GM21576 (cell line): Measurements from ENCODE around the gene SHISAL1.
"Not testable (repeated sequence)": the region's sequence is repeated elsewhere in the genome, so short reads cannot be mapped to it uniquely, and the experiment has no call there.

Experiments used
- ATAC-seq: cut with Tn5 transposase; IDR thresholded peaks from one replicate; pipeline ENCODE4 v1.9.1; 2021; ENCODE audit warnings: mild to moderate bottlenecking, moderate library complexity; ENCODE audit not compliant: unreplicated experiment

The SHISAL1 gene

GRCh38 chr22:44244265-44244822 lies 68.4 kb downstream of the SHISAL1 start:
- ATAC-seq = no peak

DNA sequence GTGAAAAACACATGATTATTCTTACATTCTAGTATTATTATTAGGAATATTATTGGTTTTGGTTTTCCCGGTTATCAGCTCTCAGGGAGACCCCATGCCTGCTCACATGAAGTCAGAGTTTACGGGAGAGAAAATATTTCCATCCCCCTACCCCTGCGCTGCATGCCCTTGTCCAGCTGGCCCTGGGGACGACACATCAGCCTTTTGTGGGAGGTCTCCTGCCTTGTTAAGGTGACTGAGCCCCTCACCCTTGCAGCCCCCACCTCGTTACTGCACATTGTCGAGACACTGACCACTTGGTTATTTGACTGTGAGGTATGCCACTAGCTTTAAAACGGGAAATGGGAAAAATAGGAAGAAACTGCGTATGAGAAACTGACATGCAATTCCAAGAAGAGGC lies 69.0 kb downstream of the SHISAL1 start:
- no peak for ATAC-seq

DNA sequence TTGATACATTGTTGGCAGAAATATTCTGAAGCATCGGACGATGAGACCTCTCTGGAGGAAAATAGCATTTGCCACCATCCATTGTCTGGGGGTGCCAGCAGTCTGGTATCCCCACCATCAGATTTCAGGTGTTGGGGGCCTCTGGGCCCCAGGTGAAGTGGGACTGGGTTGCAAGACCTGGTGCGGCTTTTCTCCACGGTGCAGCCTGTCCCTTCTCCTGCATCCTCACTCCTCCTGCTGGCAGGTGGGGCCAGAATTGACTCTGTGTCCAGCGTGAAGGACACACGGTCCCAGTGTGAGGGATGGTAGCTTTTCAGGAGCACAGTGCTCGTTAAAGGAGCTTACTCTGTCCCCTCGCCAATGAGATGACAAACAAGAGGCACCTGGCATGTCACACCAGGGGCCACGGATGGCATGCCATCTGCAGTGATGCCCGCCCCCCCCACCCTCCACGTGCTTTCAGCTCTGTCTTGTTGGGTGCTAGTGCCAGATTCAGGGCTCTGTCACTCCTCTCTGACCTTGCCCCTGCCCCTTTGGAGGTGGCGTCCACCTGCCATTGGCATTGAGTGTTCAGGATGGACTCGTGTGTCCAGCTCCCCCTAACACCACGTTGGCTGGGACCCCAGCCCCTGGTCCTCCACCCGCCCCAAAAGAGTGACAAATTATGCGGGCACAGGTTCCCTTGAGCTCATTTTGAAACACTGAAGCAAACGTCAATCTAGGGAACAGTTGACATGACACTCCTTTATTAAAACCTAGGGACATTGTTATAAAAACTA lies 69.6 kb downstream of the SHISAL1 start:
- no peak for ATAC-seq

- ATAC-seq = not testable (repeated sequence)
Observed at GRCh38 chr22:44241121-44241520, 71.6 kb downstream of the SHISAL1 start.

DNA sequence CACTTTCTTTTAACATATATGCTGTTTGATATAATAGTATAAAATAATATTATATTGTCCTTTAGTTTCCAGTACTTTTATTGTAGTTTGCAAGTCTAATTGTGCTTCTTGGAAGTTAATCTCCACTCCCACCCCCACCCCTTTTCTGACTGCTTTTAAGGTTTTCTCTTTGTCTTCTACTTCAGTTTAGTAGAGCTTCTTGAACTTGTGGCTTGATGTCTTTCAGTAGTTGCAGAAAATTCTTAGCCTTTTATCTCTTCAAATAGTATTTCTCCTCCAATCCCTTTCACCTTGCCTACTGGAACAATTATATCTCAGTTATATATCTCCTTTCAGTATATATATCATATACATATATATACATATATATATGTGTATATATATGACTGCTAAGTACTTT lies 75.5 kb downstream of the SHISAL1 start:
- ATAC-seq = no peak

DNA sequence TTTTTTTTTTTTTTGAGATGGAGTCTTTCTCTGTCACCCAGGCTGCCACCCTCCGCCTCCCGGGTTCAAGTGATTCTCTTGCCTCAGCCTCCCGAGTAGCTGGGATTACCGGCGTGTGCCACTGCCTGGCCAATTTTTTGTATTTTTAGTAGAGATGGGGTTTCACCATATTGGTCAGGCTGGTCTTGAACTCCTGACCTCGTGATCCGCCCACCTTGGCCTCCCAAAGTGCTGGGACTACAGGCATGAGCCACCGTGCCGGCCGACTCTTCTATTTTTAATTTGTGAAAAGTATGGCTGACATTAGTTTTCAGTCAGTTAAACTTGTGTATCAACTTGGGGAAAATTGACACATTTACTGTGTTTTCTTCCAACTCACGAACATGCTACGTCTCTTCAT lies 78.4 kb downstream of the SHISAL1 start:
- ATAC-seq = not testable (repeated sequence)

DNA sequence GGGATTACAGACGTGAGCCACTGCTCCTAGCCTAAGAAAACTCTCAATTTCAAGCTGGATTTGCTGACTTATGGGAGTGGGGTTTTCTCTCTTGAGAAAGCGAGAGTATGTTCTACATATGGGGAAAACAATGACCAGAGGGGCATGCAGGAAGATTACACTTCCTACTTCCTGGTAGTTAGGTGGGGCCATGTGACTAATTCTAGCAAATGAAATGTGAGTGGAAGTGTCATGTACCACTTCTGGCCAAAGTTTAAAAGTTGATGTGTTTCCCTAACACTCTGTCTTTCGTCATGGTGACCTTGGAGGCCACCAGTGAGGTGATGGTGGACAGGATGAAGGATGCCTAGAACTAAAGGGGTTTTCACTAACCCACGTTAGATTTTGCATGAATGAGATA lies 81.5 kb downstream of the SHISAL1 start:
- ATAC-seq = no peak

- no peak for ATAC-seq
Observed at GRCh38 chr22:44229809-44230208, 82.9 kb downstream of the SHISAL1 start.

DNA sequence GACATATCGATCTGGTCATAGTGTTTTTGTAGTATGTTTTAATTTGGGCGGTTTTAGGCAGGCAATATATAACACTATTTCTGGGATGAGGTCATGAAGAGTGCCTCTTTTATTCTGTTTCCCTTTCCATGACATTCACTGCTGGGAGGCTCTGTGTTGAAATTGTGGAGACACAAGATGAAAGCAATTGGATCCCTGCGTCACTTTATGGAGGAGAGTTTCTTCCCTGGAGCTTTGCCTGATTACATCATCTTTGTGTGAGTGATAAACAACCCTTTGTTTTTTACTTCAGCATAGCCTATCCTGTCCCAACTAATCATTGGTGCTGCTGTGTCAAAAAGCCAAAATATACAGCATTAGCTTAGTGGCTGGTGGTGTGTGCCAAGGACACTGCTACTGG lies 83.4 kb downstream of the SHISAL1 start:
- ATAC-seq = no peak

GRCh38 chr22:44225812-44226211 lies 86.9 kb downstream of the SHISAL1 start:
- no peak for ATAC-seq

DNA sequence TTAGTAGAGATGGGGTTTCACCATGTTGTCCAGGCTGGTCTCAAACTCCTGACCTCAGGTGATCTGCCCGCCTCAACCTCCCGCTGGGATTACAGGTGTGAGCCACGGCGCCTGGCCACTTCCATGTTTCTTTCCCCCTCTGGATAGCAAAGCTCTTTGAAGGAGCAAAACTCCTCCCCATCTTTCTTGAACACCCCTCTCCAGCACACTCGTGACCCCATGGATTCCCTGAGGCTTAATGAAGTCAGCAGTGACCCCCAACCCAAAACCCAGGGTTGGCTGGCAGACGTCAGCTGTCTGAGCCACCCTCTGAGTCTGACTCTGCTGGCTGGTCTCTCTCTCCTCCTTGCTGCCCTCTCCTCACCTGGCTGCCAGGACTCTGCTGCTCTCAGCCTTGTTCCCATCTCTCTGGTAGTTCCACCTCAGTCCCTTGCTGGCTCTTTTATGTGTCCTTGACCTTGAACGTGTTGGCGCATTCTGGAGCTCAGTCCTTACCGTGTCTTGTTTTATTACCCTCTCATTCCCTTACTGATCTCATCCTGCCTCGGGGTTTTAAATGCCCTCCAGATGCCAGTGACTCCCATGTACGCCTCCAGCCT lies 87.6 kb downstream of the SHISAL1 start:
- ATAC-seq = no peak

DNA sequence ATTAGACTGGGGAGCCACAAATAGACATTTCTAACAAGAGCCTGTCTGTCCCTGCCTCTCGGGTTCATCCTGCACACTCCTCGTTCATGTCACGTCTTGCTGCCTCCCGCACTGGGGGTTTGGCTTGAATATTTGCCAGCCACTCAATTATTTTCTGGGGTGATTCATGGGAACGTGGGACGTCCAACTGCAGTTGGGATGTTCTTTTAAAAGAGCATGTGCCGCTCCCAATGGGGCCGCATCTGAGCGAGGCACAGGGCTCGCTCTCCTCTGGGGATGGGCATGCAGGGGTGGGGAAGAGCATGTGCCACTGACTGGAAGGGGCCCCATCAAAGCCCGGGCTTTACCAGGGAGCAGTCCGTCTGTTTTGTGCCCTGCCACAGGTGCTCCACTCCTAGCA lies 88.6 kb downstream of the SHISAL1 start:
- ATAC-seq = no peak

- ATAC-seq = no peak
Observed at GRCh38 chr22:44221710-44222475, 90.9 kb downstream of the SHISAL1 start.

DNA sequence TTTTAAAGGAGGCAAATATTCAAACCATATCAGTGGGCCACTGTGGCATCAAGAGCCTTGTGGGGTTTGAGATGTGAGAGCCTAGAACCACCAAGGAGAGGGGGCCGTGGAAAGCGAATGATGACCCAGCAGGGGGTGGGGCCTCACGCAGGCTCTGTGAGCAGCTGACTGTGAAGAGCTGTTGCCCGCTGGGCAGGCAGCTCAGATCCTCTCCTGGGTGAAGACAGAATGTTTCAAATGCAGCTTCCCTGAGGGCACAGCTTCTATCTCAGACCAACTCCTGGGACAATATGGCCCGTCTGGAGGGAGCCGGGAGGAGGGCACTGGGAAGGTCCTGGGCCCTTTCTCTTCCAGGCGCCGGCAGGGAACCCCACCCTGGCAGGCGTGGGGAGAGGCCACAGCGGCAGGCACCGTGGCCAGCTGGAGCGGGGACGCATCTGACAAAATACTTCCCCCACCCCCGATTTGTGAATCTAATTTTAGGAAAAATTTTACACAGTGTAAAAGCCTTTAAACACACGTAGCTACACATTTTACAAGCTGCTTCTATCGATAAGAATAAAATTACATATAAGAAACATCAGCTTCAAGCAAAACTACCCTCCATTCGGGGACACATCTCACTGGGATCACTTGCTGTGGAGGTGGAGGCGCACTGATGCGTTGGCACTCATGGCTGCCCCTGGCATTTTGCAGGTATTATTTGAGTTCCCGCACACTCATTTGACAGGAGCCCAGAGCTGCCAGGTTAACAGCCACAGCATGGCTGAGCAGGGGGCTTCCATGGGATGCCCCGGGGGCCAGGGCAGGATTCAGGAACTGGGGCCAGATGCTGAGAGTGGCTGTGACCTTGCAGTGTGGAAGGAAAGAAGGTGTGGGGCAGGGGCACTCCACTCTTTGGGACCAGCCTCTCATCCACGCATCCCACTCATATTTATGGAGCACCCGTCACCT lies 91.7 kb downstream of the SHISAL1 start:
- ATAC-seq = no peak

- no peak for ATAC-seq
Observed at GRCh38 chr22:44219101-44219870, 93.5 kb downstream of the SHISAL1 start.

DNA sequence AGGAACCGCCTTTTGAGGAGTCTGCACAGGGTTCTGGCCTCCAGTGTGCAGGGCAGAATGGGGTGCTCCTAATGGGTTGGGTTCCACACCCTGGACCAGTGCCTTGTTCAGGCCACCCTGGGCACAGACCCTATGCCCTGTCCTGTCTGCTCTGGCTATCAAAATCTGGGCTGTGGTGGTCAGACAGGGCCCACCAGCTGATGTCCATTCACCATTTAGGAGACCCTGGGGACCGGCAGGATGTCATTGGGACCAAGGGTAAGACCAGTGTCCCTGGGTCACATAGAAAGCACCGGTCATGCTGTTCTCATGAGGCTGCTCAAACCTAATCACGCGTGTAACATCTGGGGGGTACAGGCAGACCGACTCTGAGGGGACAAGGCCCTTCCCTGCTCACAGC lies 94.7 kb downstream of the SHISAL1 start:
- no peak for ATAC-seq

GRCh38 chr22:44217346-44217745 lies 95.4 kb downstream of the SHISAL1 start:
- no peak for ATAC-seq

DNA sequence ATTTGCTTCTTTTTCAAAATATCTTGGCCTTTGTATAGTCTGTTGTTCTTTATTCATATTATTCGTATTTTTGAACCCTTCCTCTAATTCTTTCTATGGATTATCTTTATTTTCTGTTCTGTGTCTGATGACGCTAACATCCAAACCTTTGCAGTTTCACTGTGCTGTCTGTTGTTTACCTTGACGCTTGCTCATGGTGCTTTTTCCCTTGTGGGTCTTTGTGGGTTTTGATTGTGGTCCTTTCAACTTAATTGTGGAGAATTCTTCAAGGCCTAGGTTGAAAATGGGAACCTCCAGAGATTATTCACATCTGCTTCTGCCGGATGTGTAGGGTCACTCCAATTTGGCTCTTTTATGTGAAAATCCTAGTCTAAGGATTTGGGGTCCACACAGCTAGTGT lies 97.5 kb downstream of the SHISAL1 start:
- ATAC-seq = no peak

DNA sequence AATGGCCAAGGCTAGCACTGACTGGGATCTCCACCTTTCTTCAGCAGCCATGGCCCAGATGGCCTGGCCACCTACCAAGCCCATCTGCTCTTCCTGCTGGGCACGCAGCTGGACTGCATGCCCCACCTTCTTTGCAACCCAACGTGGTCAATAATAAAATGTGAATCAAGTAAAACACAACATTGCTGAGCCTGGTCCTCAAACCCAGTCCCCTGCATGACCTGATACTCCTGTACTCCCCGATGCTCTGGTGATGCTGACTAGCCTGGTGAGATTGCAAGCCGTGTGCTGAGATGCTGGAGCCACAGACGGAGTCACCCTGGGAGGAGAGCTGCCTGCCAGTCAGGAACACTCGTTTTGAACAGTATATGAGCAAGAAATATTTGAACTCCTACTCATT lies 98.0 kb downstream of the SHISAL1 start:
- ATAC-seq = no peak

DNA sequence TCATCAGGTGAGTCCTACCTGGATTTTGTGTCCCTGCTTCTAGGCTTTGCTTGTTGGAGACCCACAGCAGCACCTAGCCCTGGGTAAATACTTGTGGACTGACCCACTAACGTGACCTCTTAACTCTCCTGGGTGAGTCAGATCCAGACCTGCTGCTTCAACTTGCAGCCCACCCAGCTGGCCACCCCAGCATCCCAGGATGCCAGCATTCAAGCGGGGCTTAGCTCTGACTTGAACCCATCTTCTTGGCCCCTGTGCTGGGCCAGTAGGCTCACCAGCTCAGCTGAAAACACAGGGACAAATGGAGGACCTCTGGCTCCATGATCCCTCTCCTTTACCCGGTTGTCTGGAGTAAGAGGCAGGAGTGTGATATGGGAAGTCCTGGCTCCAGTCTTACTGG lies 98.6 kb downstream of the SHISAL1 start:
- no peak for ATAC-seq
